Osteocyte (in vitro differentiated cells): ENCODE measurements around the gene OAF. TPM values are rescaled to one million over a fixed set of nuclear protein-coding genes. Genes with fewer than 3 reads are reported as not detected.

Experiments used
- DNase-seq: peaks from one replicate; pipeline ENCODE4 v3.0.0; 2021; ENCODE audit warnings: mixed read lengths; ENCODE audit not compliant: unreplicated experiment; ENCODE audit errors: extremely low spot score
- H3K27ac Mint-ChIP-seq: one replicate; pipeline ENCODE4 v1.8.0; 2021; ENCODE audit warnings: mild to moderate bottlenecking, mixed read lengths; ENCODE audit not compliant: unreplicated experiment
- H3K27me3 Mint-ChIP-seq: one replicate; pipeline ENCODE4 v1.8.0; 2021; ENCODE audit warnings: mixed read lengths; ENCODE audit not compliant: unreplicated experiment
- H3K36me3 Mint-ChIP-seq: one replicate; pipeline ENCODE4 v1.8.0; 2021; ENCODE audit warnings: mixed read lengths; ENCODE audit not compliant: unreplicated experiment
- H3K4me1 Mint-ChIP-seq: one replicate; pipeline ENCODE4 v1.8.0; 2021; ENCODE audit warnings: mixed read lengths; ENCODE audit not compliant: unreplicated experiment
- H3K4me3 Mint-ChIP-seq: one replicate; pipeline ENCODE4 v1.8.0; 2021; ENCODE audit warnings: mild to moderate bottlenecking, moderate library complexity, mixed read lengths; ENCODE audit not compliant: unreplicated experiment
- H3K9me3 Mint-ChIP-seq: one replicate; pipeline ENCODE4 v1.8.0; 2021; ENCODE audit warnings: mixed read lengths; ENCODE audit not compliant: unreplicated experiment
- CTCF ChIP-seq: fragments of 200-600 bp; sonication (generic); IDR thresholded peaks from 2 replicates; pipeline ENCODE4 v1.5.0; 2021; ENCODE audit warnings: antibody characterized with exemption, mild to moderate bottlenecking, moderate library complexity
- total RNA-seq: library from RNA; stranded (reverse); gene quantifications from 2 replicates; pipeline ENCODE4 v1.2.1, GENCODE V29; 2021

Gene OAF
- total RNA-seq, 1 donor from 2014 or later, result 10.2 TPM

- Mint-ChIP-seq H3K4me1 (peaks cover 21% of the 10 kb centered on the region), H3K36me3 (no peaks in the 10 kb centered on the region), H3K27ac (peak overlapping the region; percentile 76), H3K4me3 (peak overlapping the region; percentile 75), H3K9me3 (no peaks in the 10 kb centered on the region), H3K27me3 (peaks cover 11% of the 10 kb centered on the region)
- TF ChIP-seq CTCF, result no peak
- no peak for DNase-seq
Measured at GRCh38 chr11:120209746-120210625, 846 bp upstream of the OAF start.

GRCh38 chr11:120211522-120212258 lies 858 bp downstream of the OAF start:
- peak overlapping the region; percentile 93 for H3K4me3 Mint-ChIP-seq
- H3K36me3 Mint-ChIP-seq, result no peaks in the 10 kb centered on the region
- no peak for DNase-seq
- no peak for TF ChIP-seq CTCF
- no peaks in the 10 kb centered on the region for H3K9me3 Mint-ChIP-seq
- peaks cover 26% of the 10 kb centered on the region for H3K4me1 Mint-ChIP-seq
- H3K27ac Mint-ChIP-seq, result peak overlapping the region; percentile 50
- peaks cover 11% of the 10 kb centered on the region for H3K27me3 Mint-ChIP-seq

- Mint-ChIP-seq H3K36me3 (no peaks in the 10 kb centered on the region), H3K4me3 (peak overlapping the region; percentile 57), H3K27ac (no peak overlapping the region), H3K9me3 (no peaks in the 10 kb centered on the region), H3K27me3 (peaks cover 9% of the 10 kb centered on the region), H3K4me1 (peaks cover 26% of the 10 kb centered on the region)
- TF ChIP-seq CTCF, result no peak
- no peak for DNase-seq
Measured at GRCh38 chr11:120212259-120212878, 1.5 kb downstream of the OAF start.

GRCh38 chr11:120212926-120213325 lies 2.1 kb downstream of the OAF start:
- no peak overlapping the region for H3K27ac Mint-ChIP-seq
- no peak for DNase-seq

More at GRCh38 chr11:120212926-120213325, 2.1 kb downstream of the OAF start:
- H3K4me3 Mint-ChIP-seq, result no peak overlapping the region
- no peaks in the 10 kb centered on the region for H3K36me3 Mint-ChIP-seq
- H3K4me1 Mint-ChIP-seq, result peaks cover 31% of the 10 kb centered on the region
- no peak for TF ChIP-seq CTCF
- no peaks in the 10 kb centered on the region for H3K9me3 Mint-ChIP-seq
- H3K27me3 Mint-ChIP-seq, result peaks cover 6% of the 10 kb centered on the region
